Measurements from ENCODE around the gene OMA1. TPM values are rescaled to one million over a fixed set of nuclear protein-coding genes. Genes with fewer than 3 reads are reported as not detected.

OMA1 gene
- total RNA-seq, 1 experiment from 2014 or later: 21.9 TPM

DNA sequence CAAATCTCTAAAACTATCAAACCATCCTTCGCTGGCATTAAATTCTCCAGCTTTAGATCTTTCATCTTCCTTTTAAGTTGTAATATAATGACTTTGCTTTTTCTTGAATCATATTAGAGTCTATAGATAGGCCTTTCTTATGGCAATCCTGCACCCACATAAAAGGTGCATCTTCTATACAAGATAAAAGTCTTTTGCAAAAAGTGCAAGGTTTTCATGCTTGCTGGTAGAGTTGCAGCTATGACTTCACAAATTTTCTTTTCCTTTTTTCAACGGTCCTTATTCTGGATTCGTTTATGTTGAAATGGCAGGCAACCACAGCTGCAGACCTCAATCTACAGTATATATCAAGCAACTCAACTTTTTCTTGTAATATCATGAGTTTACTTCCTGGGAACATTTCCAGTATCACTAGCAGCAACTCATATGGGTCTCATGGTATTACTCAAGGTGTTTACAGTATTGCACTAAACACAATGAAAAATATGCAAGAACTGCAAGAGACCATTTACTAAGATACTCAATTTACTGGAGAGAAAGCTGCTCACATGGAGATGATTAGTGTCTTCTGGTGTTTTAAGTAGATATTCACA is 22.1 kb downstream of the OMA1 start:
- Histone ChIP-seq H3K4me2 (ENCODE audit: low read length) (no peak overlapping the region), H2AFZ (ENCODE audit: low read depth, low read length, poor library complexity, severe bottlenecking) (no peak overlapping the region), H3K79me2 (ENCODE audit: insufficient read depth, low read length) (no peaks in the 10 kb centered on the region), H3K9me2 (ENCODE audit: insufficient read depth) (no peaks in the 10 kb centered on the region), H3K4me1 (ENCODE audit: control insufficient read depth in 1 of 2, insufficient read depth in 2 of 2, low read length in 2 of 2) (no peaks in the 10 kb centered on the region), H3K36me3 (ENCODE audit: control insufficient read depth in 1 of 2, insufficient read depth in 2 of 2, low read length in 2 of 2) (no peaks in the 10 kb centered on the region), H3K9me3 (ENCODE audit: control insufficient read depth in 1 of 2, insufficient read depth in 1 of 2, low read depth in 1 of 2, low read length in 2 of 2) (no peaks in the 10 kb centered on the region), H3K4me3 (replicated peaks in 1 of 2; ENCODE audit: low read depth in 1 of 2, low read length in 2 of 2) (no peak overlapping the region), H4K20me1 (ENCODE audit: insufficient read depth) (no peaks in the 10 kb centered on the region), H3K27ac (ENCODE audit: low read depth, low read length) (no peak overlapping the region), H3K27me3 (ENCODE audit: insufficient read depth, low read length) (no peaks in the 10 kb centered on the region), H3K9ac (ENCODE audit: low read length) (no peak overlapping the region)
- CTCF ChIA-PET: no interaction called here
- no peak for DNase-seq (ENCODE audit: low read depth, low spot score)
- RAD21 ChIA-PET (ENCODE audit: low non-redundant PET in 1 of 2, low total read pairs in 2 of 2, uncharacterized antibody in 2 of 2, unreplicated experiment in 2 of 2): no interaction called here
- TF ChIP-seq POLR2AphosphoS5 (IDR thresholded peaks at IDR 0.05; ENCODE audit: low read depth, low read length): no peak
- TF ChIP-seq ELF1 (IDR thresholded peaks at IDR 0.05; ENCODE audit: borderline replicate concordance, low read depth): no peak
- TF ChIP-seq SIN3A (IDR thresholded peaks at IDR 0.05; ENCODE audit: low read depth): no peak
- no peak for TF ChIP-seq ZFX (IDR thresholded peaks at IDR 0.05)
- no peak for TF ChIP-seq REST (IDR thresholded peaks at IDR 0.05; ENCODE audit: low read depth)
- TF ChIP-seq, protein P1, sequence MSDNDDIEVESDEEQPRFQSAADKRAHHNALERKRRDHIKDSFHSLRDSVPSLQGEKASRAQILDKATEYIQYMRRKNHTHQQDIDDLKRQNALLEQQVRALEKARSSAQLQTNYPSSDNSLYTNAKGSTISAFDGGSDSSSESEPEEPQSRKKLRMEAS (IDR thresholded peaks at IDR 0.05): no peak
- no peak for TF ChIP-seq YY1 (IDR thresholded peaks at IDR 0.05; ENCODE audit: extremely low read depth, insufficient replicate concordance, low read depth, low read length)
- no peak for TF ChIP-seq EZH2phosphoT487 (IDR thresholded peaks at IDR 0.05; ENCODE audit: borderline replicate concordance)
- TF ChIP-seq ZNF274 (IDR thresholded peaks at IDR 0.05; ENCODE audit: low read depth, low read length): no peak
- TF ChIP-seq, protein P2, sequence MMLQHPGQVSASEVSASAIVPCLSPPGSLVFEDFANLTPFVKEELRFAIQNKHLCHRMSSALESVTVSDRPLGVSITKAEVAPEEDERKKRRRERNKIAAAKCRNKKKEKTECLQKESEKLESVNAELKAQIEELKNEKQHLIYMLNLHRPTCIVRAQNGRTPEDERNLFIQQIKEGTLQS (IDR thresholded peaks at IDR 0.05): no peak
- no peak for TF ChIP-seq RAD21 (IDR thresholded peaks at IDR 0.05; ENCODE audit: low read depth)
- TF ChIP-seq TCF7L2 (IDR thresholded peaks at IDR 0.05; ENCODE audit: borderline replicate concordance, extremely low read depth, insufficient read depth, insufficient read length): no peak
- TF ChIP-seq, protein P3, sequence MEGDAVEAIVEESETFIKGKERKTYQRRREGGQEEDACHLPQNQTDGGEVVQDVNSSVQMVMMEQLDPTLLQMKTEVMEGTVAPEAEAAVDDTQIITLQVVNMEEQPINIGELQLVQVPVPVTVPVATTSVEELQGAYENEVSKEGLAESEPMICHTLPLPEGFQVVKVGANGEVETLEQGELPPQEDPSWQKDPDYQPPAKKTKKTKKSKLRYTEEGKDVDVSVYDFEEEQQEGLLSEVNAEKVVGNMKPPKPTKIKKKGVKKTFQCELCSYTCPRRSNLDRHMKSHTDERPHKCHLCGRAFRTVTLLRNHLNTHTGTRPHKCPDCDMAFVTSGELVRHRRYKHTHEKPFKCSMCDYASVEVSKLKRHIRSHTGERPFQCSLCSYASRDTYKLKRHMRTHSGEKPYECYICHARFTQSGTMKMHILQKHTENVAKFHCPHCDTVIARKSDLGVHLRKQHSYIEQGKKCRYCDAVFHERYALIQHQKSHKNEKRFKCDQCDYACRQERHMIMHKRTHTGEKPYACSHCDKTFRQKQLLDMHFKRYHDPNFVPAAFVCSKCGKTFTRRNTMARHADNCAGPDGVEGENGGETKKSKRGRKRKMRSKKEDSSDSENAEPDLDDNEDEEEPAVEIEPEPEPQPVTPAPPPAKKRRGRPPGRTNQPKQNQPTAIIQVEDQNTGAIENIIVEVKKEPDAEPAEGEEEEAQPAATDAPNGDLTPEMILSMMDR (IDR thresholded peaks at IDR 0.05 in 2 of 3, conservative IDR thresholded peaks at IDR 0.05 in 1 of 3; ENCODE audit: borderline replicate concordance in 1 of 3, insufficient read depth in 1 of 3, low read depth in 2 of 3, low read length in 2 of 3): no peak
- no peak for TF ChIP-seq CEBPB (IDR thresholded peaks at IDR 0.05; ENCODE audit: low read depth)
- TF ChIP-seq FOSL1 (IDR thresholded peaks at IDR 0.05; ENCODE audit: low read depth): no peak
- no peak for TF ChIP-seq ZBTB33 (IDR thresholded peaks at IDR 0.05; ENCODE audit: extremely low read depth, insufficient replicate concordance, low read length)
- TF ChIP-seq CBX3 (IDR thresholded peaks at IDR 0.05; ENCODE audit: low read depth): no peak
- no peak for TF ChIP-seq EZH2 (IDR thresholded peaks at IDR 0.05)
- intact Hi-C loops (cut with micrococcal nuclease): no loop called here
- no peak for ATAC-seq
- BruUV-seq (replicated peaks): no TSS peak
- POLR2A ChIA-PET: no interaction called here

Measured in HCT116 (cell line).